ENCODE measurements around the gene SPAM1.

The SPAM1 gene

GRCh38 chr7:123924941-123925340, at the start of gene SPAM1:
TSS of gene SPAM1 (plus strand) at chr7:123925241. CDS start at chr7:123953571, 28,330 bp downstream.
- ATAC-seq (ENCODE audit: low read depth) = no peak
- Histone ChIP-seq H3K27ac (ENCODE audit: poor library complexity, severe bottlenecking) (no peak within 1 kb of the TSS), H3K4me1 (ENCODE audit: insufficient read depth, poor library complexity, severe bottlenecking) (peaks cover 11% of the 10 kb centered on the region), H3K4me3 (ENCODE audit: severe bottlenecking) (no peak within 1 kb of the TSS), H3K9me3 (ENCODE audit: severe bottlenecking) (no peaks in the 10 kb centered on the region), H3K27me3 (ENCODE audit: insufficient read depth, poor library complexity, severe bottlenecking) (no peaks in the 10 kb centered on the region), H3K36me3 (ENCODE audit: low read depth) (no peaks in the 10 kb centered on the region)
- TF ChIP-seq CTCF (IDR thresholded peaks at IDR 0.05; ENCODE audit: poor library complexity, severe bottlenecking) = no peak
- no peak for DNase-seq (ENCODE audit: low spot score)

- Histone ChIP-seq H3K36me3 (ENCODE audit: low read depth) (no peaks in the 10 kb centered on the region), H3K27me3 (ENCODE audit: insufficient read depth, poor library complexity, severe bottlenecking) (no peaks in the 10 kb centered on the region), H3K27ac (ENCODE audit: poor library complexity, severe bottlenecking) (no peak overlapping the region), H3K4me3 (ENCODE audit: severe bottlenecking) (no peak overlapping the region), H3K4me1 (ENCODE audit: insufficient read depth, poor library complexity, severe bottlenecking) (no peaks in the 10 kb centered on the region), H3K9me3 (ENCODE audit: severe bottlenecking) (no peaks in the 10 kb centered on the region)
- no peak for TF ChIP-seq CTCF (IDR thresholded peaks at IDR 0.05; ENCODE audit: poor library complexity, severe bottlenecking)
- DNase-seq (ENCODE audit: low spot score) (no peak), ATAC-seq (ENCODE audit: low read depth) (no peak)
These were observed 48.3 kb upstream of the SPAM1 start for GRCh38 chr7:123876557-123877256.

- no peak for TF ChIP-seq CTCF (IDR thresholded peaks at IDR 0.05; ENCODE audit: poor library complexity, severe bottlenecking)
- Histone ChIP-seq H3K27ac (ENCODE audit: poor library complexity, severe bottlenecking) (no peak overlapping the region), H3K27me3 (ENCODE audit: insufficient read depth, poor library complexity, severe bottlenecking) (no peaks in the 10 kb centered on the region), H3K9me3 (ENCODE audit: severe bottlenecking) (no peaks in the 10 kb centered on the region), H3K36me3 (ENCODE audit: low read depth) (no peaks in the 10 kb centered on the region), H3K4me3 (ENCODE audit: severe bottlenecking) (no peak overlapping the region), H3K4me1 (ENCODE audit: insufficient read depth, poor library complexity, severe bottlenecking) (no peaks in the 10 kb centered on the region)
- ATAC-seq (ENCODE audit: low read depth) = no peak
- DNase-seq (ENCODE audit: low spot score) = no peak
These were observed 45.4 kb upstream of the SPAM1 start for GRCh38 chr7:123879628-123880027.

GRCh38 chr7:123881300-123881699, 43.7 kb upstream of the SPAM1 start:
- no peaks in the 10 kb centered on the region for H3K27me3 ChIP-seq (ENCODE audit: insufficient read depth, poor library complexity, severe bottlenecking)
- H3K27ac ChIP-seq (ENCODE audit: poor library complexity, severe bottlenecking) = no peak overlapping the region
- no peaks in the 10 kb centered on the region for H3K4me1 ChIP-seq (ENCODE audit: insufficient read depth, poor library complexity, severe bottlenecking)
- no peaks in the 10 kb centered on the region for H3K9me3 ChIP-seq (ENCODE audit: severe bottlenecking)
- DNase-seq (ENCODE audit: low spot score) (no peak), ATAC-seq (ENCODE audit: low read depth) (no peak)
- TF ChIP-seq CTCF (IDR thresholded peaks at IDR 0.05; ENCODE audit: poor library complexity, severe bottlenecking) = no peak
- no peak overlapping the region for H3K4me3 ChIP-seq (ENCODE audit: severe bottlenecking)
- no peaks in the 10 kb centered on the region for H3K36me3 ChIP-seq (ENCODE audit: low read depth)

- Histone ChIP-seq H3K9me3 (ENCODE audit: severe bottlenecking) (no peaks in the 10 kb centered on the region), H3K4me1 (ENCODE audit: insufficient read depth, poor library complexity, severe bottlenecking) (no peaks in the 10 kb centered on the region), H3K4me3 (ENCODE audit: severe bottlenecking) (no peak overlapping the region), H3K27me3 (ENCODE audit: insufficient read depth, poor library complexity, severe bottlenecking) (no peaks in the 10 kb centered on the region), H3K36me3 (ENCODE audit: low read depth) (no peaks in the 10 kb centered on the region), H3K27ac (ENCODE audit: poor library complexity, severe bottlenecking) (no peak overlapping the region)
- no peak for DNase-seq (ENCODE audit: low spot score)
- no peak for ATAC-seq (ENCODE audit: low read depth)
- TF ChIP-seq CTCF (IDR thresholded peaks at IDR 0.05; ENCODE audit: poor library complexity, severe bottlenecking) = no peak
These were observed 41.9 kb upstream of the SPAM1 start for GRCh38 chr7:123883154-123883553.

Measured in RWPE2 (cell line).